ENCODE results near the gene HP. TPM values are rescaled to one million over a fixed set of nuclear protein-coding genes. Genes with fewer than 3 reads are reported as not detected.
A peak's percentile ranks its signal among the peaks of the same experiment; 100 is the strongest.

Gene HP
- total RNA-seq, 1 donor from 2014 or later = not detected

DNA sequence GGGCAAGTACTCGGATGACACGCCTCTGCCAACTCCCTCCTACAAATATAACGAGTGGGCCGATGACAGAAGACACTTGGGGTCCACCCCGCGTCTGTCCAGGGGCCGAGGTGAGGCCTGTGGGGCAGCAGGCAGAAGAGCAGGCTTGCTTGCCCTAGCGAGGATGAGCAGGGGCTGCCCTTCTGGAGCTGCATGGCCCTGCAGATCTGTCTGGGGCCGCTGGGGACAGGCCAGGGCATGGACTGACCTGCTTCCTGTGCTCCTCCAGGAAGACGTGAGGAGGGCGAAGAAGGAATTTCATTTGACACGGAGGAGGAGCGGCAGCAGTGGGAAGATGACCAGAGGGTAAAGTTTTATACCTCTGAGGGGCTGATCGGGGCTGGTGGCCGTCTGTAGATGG, 44.6 kb downstream of the HP start:
- Mint-ChIP-seq H3K27me3 (ENCODE audit: unreplicated experiment) (peaks cover 18% of the 10 kb centered on the region), H3K36me3 (ENCODE audit: low read depth, unreplicated experiment) (peaks cover 72% of the 10 kb centered on the region), H3K4me1 (ENCODE audit: unreplicated experiment) (peaks cover 25% of the 10 kb centered on the region), H3K9me3 (ENCODE audit: unreplicated experiment) (no peaks in the 10 kb centered on the region), H3K4me3 (ENCODE audit: unreplicated experiment) (peak overlapping the region; percentile 40), H3K27ac (ENCODE audit: unreplicated experiment) (peak overlapping the region; percentile 22)
- TF ChIP-seq, protein P1, sequence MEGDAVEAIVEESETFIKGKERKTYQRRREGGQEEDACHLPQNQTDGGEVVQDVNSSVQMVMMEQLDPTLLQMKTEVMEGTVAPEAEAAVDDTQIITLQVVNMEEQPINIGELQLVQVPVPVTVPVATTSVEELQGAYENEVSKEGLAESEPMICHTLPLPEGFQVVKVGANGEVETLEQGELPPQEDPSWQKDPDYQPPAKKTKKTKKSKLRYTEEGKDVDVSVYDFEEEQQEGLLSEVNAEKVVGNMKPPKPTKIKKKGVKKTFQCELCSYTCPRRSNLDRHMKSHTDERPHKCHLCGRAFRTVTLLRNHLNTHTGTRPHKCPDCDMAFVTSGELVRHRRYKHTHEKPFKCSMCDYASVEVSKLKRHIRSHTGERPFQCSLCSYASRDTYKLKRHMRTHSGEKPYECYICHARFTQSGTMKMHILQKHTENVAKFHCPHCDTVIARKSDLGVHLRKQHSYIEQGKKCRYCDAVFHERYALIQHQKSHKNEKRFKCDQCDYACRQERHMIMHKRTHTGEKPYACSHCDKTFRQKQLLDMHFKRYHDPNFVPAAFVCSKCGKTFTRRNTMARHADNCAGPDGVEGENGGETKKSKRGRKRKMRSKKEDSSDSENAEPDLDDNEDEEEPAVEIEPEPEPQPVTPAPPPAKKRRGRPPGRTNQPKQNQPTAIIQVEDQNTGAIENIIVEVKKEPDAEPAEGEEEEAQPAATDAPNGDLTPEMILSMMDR (IDR thresholded peaks at IDR 0.05; ENCODE audit: unreplicated experiment) = no peak
- DNase-seq (ENCODE audit: low spot score) = peak; percentile 20

DNA sequence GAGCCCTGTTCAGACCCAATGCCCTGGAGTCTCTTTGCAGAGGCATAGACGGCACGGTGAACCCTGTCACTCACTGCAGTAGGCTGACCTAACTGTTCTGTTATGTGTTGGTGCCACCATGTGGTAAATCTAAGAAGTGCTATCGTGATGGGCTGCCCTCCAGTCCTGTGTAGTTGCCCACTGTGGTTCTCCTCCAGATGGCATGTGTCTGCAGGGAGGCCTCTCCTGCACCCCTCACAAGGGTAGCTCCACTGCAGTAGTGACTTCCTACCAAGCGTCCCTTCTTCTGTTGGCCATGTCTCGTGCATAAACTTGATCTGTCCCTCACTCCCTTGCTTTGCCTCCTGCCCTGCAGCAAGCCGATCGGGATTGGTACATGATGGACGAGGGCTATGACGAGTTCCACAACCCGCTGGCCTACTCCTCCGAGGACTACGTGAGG, 45.1 kb downstream of the HP start:
- peak; percentile 75 for DNase-seq (ENCODE audit: low spot score)
- Mint-ChIP-seq H3K9me3 (ENCODE audit: unreplicated experiment) (no peaks in the 10 kb centered on the region), H3K36me3 (ENCODE audit: low read depth, unreplicated experiment) (peaks cover 73% of the 10 kb centered on the region), H3K4me3 (ENCODE audit: unreplicated experiment) (peak overlapping the region; percentile 71), H3K4me1 (ENCODE audit: unreplicated experiment) (peaks cover 21% of the 10 kb centered on the region), H3K27me3 (ENCODE audit: unreplicated experiment) (peaks cover 15% of the 10 kb centered on the region), H3K27ac (ENCODE audit: unreplicated experiment) (peak overlapping the region; percentile 57)
- TF ChIP-seq, protein P1 (IDR thresholded peaks at IDR 0.05; ENCODE audit: unreplicated experiment) = peak; percentile 27

DNA sequence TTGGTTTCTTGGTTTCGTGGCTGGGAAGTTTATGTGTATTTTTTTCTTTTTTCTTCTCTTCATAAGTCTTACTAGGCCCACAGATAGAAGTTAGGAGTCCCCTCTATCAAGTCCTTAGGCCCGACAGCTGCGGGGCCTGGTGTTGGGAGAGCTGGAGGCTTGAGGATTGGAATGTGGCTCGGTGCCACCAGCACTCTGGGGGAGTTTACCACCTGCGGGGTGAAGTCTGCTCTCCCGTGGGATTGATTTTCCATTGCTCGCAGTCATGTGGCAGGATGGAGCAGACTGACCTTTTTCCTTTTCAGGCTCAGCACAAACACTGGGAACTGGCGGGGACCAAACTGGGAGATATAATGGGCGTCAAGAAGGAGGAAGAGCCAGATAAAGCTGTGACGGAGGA, 46.9 kb downstream of the HP start:
- Mint-ChIP-seq H3K4me3 (ENCODE audit: unreplicated experiment) (peak overlapping the region; percentile 69), H3K36me3 (ENCODE audit: low read depth, unreplicated experiment) (peaks cover 86% of the 10 kb centered on the region)

DNA sequence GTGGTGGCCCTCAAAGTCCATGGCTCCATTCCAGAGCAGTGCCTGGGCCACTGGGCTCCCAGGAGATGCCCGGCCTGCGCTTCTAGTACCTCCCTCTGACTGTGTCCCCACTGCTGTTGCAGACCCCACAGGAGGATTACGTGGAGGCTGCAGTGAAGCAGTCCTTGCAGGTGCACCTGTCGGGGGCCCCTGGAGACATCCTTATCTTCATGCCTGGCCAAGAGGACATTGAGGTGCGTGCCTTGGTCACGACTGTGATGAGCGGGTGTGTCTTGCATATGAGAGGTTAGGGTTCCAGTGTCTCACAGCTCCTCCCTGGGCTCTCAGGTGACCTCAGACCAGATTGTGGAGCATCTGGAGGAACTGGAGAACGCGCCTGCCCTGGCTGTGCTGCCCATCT, 50.6 kb downstream of the HP start:
- Mint-ChIP-seq H3K27ac (ENCODE audit: unreplicated experiment) (no peak overlapping the region), H3K9me3 (ENCODE audit: unreplicated experiment) (no peaks in the 10 kb centered on the region), H3K4me3 (ENCODE audit: unreplicated experiment) (no peak overlapping the region), H3K36me3 (ENCODE audit: low read depth, unreplicated experiment) (peaks cover 81% of the 10 kb centered on the region), H3K27me3 (ENCODE audit: unreplicated experiment) (peaks cover 9% of the 10 kb centered on the region), H3K4me1 (ENCODE audit: unreplicated experiment) (no peaks in the 10 kb centered on the region)
- TF ChIP-seq, protein P1 (IDR thresholded peaks at IDR 0.05; ENCODE audit: unreplicated experiment) = no peak
- no peak for DNase-seq (ENCODE audit: low spot score)

More for the DNA sequence above, 46.9 kb downstream of the HP start:
- Mint-ChIP-seq H3K4me1 (ENCODE audit: unreplicated experiment) (peaks cover 7% of the 10 kb centered on the region), H3K27me3 (ENCODE audit: unreplicated experiment) (peaks cover 15% of the 10 kb centered on the region), H3K9me3 (ENCODE audit: unreplicated experiment) (no peaks in the 10 kb centered on the region), H3K27ac (ENCODE audit: unreplicated experiment) (no peak overlapping the region)
- TF ChIP-seq, protein P1 (IDR thresholded peaks at IDR 0.05; ENCODE audit: unreplicated experiment) = no peak
- no peak for DNase-seq (ENCODE audit: low spot score)

DNA sequence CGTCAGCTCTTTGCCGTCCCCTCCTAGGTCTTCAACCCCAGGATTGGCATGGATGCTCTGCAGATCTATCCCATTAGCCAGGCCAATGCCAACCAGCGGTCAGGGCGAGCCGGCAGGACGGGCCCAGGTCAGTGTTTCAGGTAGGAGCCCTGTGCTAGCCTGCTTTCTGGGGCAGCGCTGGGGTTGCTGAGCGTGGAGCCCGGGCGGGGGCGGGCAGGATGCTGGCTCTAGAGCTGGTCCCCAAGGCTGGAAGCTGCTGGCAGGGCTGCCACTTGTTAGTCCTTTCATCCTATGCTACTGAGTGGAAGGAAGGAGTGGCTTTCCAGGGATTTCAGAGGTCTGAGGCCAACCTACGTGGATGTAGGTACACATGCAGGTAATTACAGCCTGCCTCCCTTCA, 51.7 kb downstream of the HP start:
- no peak overlapping the region for H3K27ac Mint-ChIP-seq (ENCODE audit: unreplicated experiment)
- H3K36me3 Mint-ChIP-seq (ENCODE audit: low read depth, unreplicated experiment) = peaks cover 83% of the 10 kb centered on the region
- peaks cover 8% of the 10 kb centered on the region for H3K27me3 Mint-ChIP-seq (ENCODE audit: unreplicated experiment)
- no peaks in the 10 kb centered on the region for H3K4me1 Mint-ChIP-seq (ENCODE audit: unreplicated experiment)
- H3K4me3 Mint-ChIP-seq (ENCODE audit: unreplicated experiment) = peak overlapping the region; percentile 35
- TF ChIP-seq, protein P1 (IDR thresholded peaks at IDR 0.05; ENCODE audit: unreplicated experiment) = no peak
- DNase-seq (ENCODE audit: low spot score) = no peak
- no peaks in the 10 kb centered on the region for H3K9me3 Mint-ChIP-seq (ENCODE audit: unreplicated experiment)
